Neural crest cell (in vitro differentiated cells): ENCODE measurements around the gene TMEFF2. TPM values are rescaled to one million over a fixed set of nuclear protein-coding genes. Genes with fewer than 3 reads are reported as not detected.

Source experiments
- DNase-seq: peaks from one replicate; pipeline ENCODE4 v3.0.0; 2021; ENCODE audit warnings: low read depth, mixed read lengths, low spot score
- H3K27ac Mint-ChIP-seq: one replicate; pipeline ENCODE4 v1.8.0; 2021; ENCODE audit warnings: mild to moderate bottlenecking, mixed read lengths; ENCODE audit not compliant: unreplicated experiment
- H3K27me3 Mint-ChIP-seq: 2 replicates; pipeline ENCODE4 v1.8.0; 2021; ENCODE audit warnings: low read depth, mild to moderate bottlenecking, mixed read lengths
- H3K36me3 Mint-ChIP-seq: 2 replicates; pipeline ENCODE4 v1.8.0; 2021; ENCODE audit warnings: low read depth, mild to moderate bottlenecking, mixed read lengths
- H3K4me1 Mint-ChIP-seq: 2 replicates; pipeline ENCODE4 v1.8.0; 2021; ENCODE audit warnings: mixed read lengths
- H3K4me3 Mint-ChIP-seq: one replicate; pipeline ENCODE4 v1.8.0; 2021; ENCODE audit warnings: mild to moderate bottlenecking, mixed read lengths
- H3K9me3 Mint-ChIP-seq: 2 replicates; pipeline ENCODE4 v1.8.0; 2021; ENCODE audit warnings: mixed read lengths
- CTCF ChIP-seq: fragments of 200-600 bp; sonication (generic); conservative IDR thresholded peaks from 2 replicates; pipeline ENCODE4 v1.5.0; 2021; ENCODE audit warnings: antibody characterized with exemption, mild to moderate bottlenecking
- total RNA-seq: library from RNA; stranded (reverse); gene quantifications from 2 replicates; pipeline ENCODE4 v1.2.1, GENCODE V29; 2021

Gene TMEFF2
- total RNA-seq, 1 donor from 2014 or later = 2.9 TPM

DNA sequence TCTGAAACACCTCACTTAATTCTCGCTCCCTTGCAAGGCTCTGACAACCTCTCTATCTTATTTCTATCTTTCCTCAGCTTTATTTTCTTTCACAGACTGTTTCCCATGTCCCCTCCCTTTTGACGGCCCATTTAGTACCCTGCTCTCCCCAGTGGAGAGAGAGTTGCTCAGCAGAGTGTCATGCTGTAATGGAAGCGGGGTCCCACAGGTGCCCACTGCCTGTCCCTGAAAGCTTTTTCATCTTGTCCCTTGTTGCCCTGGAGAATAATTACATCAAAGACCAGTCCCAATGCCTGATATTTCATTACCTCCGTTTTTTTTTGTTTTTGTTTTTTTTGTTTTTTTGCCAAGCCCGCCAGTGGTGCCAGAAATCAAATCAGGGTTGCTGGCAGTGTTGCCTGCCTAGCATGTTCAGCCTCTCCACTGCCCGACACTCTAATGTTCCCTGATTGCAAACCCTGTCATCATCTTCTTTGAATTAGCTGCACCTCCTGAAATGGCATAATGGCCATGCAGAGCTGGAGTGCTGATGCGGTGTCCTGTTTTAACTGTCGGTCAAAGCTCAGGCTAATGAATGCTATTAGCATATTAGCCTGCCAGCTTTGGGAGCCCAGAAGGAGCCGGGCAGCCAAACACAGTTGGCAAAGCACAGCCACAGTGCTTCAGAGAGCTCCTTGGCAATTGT is 276.6 kb downstream of the TMEFF2 start:
- H3K27me3 Mint-ChIP-seq = no peaks in the 10 kb centered on the region
- no peak overlapping the region for H3K4me3 Mint-ChIP-seq
- H3K27ac Mint-ChIP-seq = peak overlapping the region; percentile 31
- peaks cover 8% of the 10 kb centered on the region for H3K4me1 Mint-ChIP-seq
- DNase-seq = no peak
- peaks cover 3% of the 10 kb centered on the region for H3K36me3 Mint-ChIP-seq
- no peak for TF ChIP-seq CTCF
- peaks cover 4% of the 10 kb centered on the region for H3K9me3 Mint-ChIP-seq

DNA sequence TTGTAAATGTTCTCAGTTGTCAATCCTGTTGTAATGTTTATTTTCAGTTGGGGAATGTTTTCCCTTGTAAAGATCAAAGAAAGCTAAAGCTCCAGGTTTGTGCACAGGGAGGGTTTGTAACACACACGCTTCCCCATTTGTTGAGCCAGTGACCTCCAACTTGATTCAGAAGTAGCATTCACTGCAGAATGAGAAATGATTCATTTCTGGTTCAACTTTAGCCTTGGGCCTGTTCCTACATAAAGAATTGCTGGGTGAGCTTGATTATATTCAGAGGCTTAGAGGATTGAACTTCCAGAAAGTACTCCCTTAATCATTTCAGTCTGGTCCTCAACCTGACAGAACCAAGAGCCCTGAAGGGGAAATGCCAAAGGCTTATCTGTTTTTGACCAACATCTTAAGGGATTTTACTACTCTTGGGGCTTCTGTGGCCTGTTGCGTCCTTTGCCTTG is 277.3 kb downstream of the TMEFF2 start:
- DNase-seq = no peak
- peaks cover 8% of the 10 kb centered on the region for H3K4me1 Mint-ChIP-seq
- no peak overlapping the region for H3K4me3 Mint-ChIP-seq
- no peaks in the 10 kb centered on the region for H3K27me3 Mint-ChIP-seq
- H3K27ac Mint-ChIP-seq = no peak overlapping the region
- H3K36me3 Mint-ChIP-seq = peaks cover 3% of the 10 kb centered on the region
- H3K9me3 Mint-ChIP-seq = peaks cover under 1% of the 10 kb centered on the region
- no peak for TF ChIP-seq CTCF

DNA sequence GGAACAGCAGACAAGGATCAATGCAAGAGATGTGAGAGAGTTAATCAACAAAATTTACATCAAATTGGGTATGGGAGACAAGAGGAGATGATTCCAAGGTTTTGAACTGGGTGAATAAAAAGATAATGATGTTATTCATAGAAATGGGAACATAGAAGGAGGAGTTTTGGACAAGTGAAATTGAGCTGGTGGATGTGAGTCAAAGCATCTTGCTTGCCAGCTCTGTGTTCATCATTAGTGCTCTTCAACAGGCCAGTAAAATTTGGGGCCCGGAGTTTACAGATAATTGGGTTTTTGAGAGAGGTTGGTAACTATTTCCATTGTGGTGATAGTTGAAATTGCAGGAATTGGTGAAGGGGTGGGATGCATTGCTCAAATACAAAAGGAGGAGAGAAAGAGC is 277.9 kb downstream of the TMEFF2 start:
- Mint-ChIP-seq H3K4me1 (peaks cover 8% of the 10 kb centered on the region), H3K4me3 (no peak overlapping the region), H3K27me3 (no peaks in the 10 kb centered on the region), H3K27ac (peak overlapping the region; percentile 13), H3K9me3 (no peaks in the 10 kb centered on the region), H3K36me3 (peaks cover 3% of the 10 kb centered on the region)
- no peak for TF ChIP-seq CTCF
- DNase-seq = no peak

GRCh38 chr2:191915750-191916149 is 279.0 kb downstream of the TMEFF2 start:
- DNase-seq = no peak
- Mint-ChIP-seq H3K27me3 (no peaks in the 10 kb centered on the region), H3K9me3 (no peaks in the 10 kb centered on the region), H3K27ac (no peak overlapping the region), H3K36me3 (peaks cover 3% of the 10 kb centered on the region), H3K4me1 (peaks cover 8% of the 10 kb centered on the region), H3K4me3 (no peak overlapping the region)
- no peak for TF ChIP-seq CTCF

- Mint-ChIP-seq H3K36me3 (no peaks in the 10 kb centered on the region), H3K4me1 (peaks cover 8% of the 10 kb centered on the region), H3K9me3 (no peaks in the 10 kb centered on the region), H3K27me3 (no peaks in the 10 kb centered on the region), H3K4me3 (no peak overlapping the region), H3K27ac (no peak overlapping the region)
- no peak for DNase-seq
- no peak for TF ChIP-seq CTCF
Observed at GRCh38 chr2:191913796-191914195, 280.9 kb downstream of the TMEFF2 start.
